Epidermal melanocyte (primary cell): ENCODE measurements around the gene SALL4.
"Not testable (repeated sequence)": the region's sequence is repeated elsewhere in the genome, so short reads cannot be mapped to it uniquely, and the experiment has no call there.

ENCODE experiments used
- DNase-seq: peaks from one replicate; pipeline ENCODE4 v3.0.0; 2011; ENCODE audit warnings: low spot score; ENCODE audit not compliant: insufficient read length

SALL4 gene

DNA sequence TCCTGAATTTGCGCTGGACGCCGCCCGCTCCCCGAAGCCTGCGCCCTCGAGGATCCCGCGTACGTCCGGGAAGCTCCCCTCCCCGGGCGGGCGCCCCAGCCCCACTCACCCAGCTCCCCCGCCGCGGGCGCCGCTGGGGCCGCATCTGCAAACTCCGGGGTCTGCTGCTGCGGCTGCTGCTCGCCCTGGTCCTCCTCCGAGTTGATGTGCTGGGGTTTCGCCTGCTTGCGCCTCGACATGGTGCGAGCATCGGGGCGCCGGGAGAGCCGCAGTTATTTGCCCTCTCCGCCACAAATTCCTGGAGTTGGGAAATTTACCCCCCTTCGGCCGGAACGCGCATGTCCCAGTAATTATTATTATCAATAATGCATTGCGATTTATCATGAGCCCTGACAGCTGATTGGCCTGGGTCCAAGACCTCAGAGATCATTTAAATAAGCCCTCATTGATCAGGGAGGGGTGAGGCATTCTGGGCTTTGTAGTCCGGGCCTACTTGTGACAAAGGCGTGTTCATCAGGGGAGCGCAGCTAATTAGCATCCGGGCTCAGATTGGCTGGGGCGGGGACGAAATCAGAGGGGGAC lies at the start of gene SALL4:
SALL4 (minus strand) TSS at position 352 of the 582 bp plus-strand sequence; CDS start at position 239, 113 bp downstream.
- peak; percentile 68 for DNase-seq

DNA sequence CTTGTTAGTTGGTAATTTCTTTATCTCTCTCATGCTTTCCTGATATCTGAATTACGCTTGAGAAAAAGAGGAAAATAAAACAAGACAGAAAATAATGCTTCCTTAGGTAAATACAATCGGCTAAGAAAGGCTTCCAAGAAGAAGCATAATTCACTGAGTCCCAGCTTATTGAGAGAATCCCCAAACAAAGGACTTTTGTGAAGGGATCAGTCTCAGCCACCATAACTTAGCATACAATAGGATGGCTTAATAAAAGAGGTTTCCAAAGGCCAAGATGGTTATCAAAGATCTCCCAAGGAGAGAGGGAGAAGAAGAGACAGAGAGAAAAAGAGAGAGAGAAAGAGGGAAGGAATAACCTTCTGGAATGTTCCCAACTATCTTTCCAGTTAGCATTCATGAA lies 46.0 kb upstream of the SALL4 start:
- no peak for DNase-seq

DNA sequence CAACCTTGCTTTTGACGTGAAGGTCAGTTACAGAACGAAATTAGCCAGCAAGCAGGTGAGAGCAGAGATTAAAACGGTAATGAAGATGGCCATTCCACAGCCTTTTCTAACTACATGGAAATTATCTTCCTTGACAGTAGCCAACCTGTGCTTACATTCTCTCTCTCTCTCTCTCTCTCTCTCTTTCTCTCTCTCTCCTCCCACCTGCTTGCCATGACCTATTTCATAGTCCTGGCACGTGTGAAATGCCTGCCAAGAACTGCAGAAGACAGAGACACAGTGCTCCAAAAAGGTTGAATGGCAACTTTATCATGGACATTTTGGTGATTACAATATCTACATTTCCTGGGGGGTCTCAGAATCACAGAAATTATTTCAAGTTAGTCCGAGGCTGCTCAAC lies 38.5 kb upstream of the SALL4 start:
- no peak for DNase-seq

DNA sequence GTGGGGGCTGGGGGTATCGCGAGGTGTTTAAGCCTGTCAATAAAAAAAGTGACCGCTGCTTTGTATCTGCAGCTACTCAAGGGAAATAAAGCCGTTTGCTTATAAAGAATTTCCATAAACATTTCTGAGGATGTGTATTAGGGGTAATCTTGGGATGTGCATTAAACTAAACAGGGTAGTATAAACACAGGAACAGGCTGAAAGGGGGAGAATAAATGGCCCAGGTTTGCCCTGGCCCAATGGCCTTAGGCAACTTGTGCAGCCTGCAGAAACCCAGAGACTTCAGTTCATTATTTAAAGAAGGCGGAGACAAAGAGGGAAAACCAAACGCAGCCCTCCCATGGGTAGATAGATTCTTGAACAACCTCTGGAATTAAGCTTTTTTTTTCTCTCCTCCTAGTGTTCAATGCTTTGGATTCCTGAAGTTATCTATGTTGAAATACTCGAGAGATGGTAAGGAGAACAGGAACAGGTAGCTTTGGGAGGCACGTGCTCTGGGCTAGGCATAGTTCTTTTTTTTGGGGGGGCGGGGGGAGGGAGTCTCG lies 35.6 kb upstream of the SALL4 start:
- no peak for DNase-seq

DNA sequence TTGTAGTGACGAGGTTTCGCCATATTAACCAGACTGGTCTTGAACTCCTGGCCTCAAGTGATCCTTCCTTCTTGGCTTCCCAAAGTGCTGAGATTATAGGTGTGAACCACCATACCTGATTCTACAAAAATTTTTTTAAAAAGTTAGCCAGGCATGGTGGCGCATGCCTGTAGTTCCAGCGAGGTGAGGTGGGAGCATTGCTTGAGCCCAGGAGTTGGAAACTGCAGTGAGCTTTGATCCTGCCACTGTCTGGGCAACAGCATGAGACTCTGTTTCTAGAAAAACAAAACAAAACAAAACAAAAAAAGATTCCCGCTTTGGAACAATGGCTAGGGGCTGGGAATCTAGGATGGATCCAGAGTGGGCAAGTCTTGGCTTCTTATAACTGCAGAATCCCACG lies 35.1 kb upstream of the SALL4 start:
- no peak for DNase-seq

DNA sequence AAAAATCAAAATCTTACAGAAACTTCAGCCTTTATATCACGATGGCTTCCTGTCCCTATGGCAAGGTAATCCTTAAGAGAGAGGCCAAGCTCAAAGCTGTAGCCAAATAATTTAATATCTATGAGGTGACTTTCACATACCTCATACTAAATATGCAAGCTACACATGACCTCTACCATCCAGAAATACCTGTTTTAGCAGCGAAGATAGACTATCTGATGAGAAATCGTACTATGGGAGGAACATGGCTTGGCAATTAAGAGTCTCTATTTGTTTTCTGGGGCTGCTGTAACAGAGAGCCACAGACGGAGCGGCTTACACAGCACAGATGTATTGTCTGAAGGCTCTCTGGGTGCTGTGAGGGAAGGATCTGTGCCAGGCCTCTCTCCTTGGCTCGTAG lies 31.0 kb upstream of the SALL4 start:
- no peak for DNase-seq

DNA sequence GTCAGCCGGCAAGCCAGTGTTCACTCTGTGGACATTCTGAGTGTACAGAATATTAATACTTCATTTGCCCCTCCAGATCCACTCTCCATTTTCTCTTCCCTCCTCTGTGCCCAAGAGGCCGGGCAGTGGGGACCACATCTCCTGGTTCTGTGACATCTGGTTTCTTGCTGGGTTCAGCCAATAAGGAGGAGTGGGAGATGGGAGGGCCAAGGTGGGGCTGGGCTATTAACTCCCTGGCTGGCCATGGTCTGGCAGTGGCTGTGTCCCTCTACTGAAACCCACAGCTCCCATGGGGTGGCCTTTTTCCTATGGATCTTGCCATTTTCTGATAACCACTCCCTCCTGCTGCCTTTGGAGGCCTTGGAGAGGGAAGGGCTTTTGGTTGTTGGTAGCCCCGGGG lies 30.0 kb upstream of the SALL4 start:
- no peak for DNase-seq

DNA sequence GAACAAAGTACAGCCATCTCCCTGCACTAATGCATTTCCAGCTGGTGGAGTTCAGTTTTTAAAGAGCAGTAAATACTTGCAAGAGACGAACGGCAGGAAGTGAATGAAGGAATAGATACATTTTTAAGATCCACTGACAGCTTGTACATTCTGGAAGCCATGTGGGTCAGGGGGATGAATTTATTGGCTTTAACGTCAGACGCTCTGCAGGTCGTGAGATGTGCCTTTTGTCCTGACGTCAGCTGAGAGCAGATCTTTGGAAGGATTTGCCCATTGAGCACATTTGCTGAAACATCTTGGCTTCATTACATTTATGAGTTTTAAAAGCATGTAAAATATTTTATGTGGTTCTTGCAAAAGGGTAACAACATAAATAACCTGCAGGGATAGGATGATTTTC lies 29.5 kb upstream of the SALL4 start:
- DNase-seq, result peak; percentile 58

DNA sequence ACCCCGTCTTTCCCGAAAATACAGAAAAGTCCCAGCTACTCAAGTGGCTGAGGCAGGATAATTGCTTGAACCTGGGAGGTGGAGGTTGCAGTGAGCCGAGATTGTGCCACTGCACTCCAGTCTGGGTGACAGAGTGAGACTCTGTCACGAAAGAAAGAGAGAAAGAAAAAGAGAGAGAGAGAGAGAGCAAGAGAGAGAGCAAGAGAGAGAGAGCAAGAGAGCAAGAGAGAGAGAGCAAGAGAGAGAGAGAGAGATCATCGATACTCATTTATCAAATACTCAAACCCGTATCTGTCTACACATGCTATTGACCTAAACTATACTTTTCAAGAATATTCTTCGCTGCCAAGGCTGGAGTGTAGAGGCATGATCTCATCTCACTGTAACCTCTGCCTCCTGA lies 28.2 kb upstream of the SALL4 start:
- no peak for DNase-seq

DNA sequence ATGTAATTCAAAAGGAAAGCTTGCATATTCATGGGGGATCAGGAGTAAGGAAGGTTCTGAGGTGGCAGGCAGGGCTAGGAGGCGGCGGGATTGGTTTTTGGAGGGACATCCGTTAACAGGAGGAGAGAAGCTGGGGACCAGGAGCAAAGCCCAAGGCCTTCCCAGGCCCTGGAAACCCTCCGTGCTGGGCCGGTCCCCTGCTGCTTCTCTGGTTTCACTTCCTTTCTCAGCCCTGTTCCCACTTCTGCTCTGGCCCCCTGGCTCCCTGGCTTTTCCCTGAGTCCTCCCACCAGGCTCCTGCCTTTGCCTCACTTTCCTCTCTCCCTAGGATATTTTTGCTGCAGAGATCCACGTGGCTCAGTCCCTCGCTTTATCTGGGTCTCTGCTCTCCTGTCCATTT lies 26.4 kb upstream of the SALL4 start:
- DNase-seq, result no peak

DNA sequence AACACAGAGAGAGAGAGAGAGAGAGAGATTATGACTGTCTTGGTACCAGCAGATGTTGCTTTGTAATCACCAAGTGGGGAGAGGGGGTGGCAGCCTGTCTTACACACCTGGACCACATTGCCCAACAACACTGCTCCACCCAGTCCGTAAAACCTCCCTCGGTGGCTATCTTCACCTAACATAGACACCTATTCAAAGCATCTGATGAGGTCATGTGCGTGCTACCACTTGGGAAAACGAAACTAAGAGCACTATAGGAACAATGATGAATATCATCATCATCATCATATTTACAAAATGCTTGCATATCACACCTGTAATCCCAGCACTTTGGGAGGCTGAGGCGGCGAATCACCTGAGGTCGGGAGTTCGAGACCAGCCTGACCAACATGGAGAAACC lies 24.1 kb upstream of the SALL4 start:
- DNase-seq, result no peak

DNA sequence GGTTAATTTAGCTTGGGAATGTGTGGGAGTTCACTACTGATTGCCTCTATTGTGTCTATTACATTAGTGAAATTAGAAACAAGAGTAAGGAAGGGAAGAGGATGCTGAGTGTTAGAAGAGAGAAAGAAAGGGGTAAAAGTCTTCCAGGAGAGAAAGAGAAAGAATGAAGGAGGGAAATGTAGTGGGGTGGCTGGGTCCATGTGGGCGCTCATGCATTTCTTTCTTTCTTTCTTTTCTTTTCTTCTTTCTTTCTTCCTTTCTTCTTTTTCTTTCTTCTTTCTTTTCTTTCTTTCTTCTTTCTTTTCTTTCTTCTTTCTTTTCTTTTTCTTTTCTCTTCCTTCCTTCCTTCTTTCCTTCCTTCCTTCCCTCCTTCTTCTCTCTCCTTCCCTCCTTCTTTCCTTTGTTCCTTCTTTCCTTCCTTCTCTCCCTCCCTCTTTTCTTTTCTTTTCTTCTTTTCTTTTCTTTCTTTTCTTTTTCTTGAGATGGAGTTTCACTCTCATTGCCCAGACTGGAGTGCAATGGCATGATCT lies 16.2 kb upstream of the SALL4 start:
- DNase-seq, result no peak

DNA sequence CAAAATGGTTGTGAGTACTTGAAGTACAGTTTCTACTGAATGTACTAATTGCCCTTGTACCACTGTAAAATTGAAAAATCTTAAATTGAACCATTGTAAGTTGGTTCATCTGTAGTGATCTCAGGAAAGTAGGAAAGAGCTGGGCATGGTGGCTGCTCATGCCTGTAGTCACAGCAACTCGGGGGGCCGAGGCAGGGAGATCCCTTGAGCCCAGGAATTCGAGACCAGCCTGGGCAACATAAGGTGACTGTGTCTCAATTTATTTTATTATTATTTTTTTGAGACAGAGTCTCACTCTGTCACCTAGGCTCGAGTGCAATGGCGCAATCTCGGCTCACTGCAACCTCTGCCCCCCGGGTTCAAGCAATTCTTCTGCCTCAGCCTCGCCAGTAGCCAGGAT lies 14.5 kb upstream of the SALL4 start:
- not testable (repeated sequence) for DNase-seq

DNA sequence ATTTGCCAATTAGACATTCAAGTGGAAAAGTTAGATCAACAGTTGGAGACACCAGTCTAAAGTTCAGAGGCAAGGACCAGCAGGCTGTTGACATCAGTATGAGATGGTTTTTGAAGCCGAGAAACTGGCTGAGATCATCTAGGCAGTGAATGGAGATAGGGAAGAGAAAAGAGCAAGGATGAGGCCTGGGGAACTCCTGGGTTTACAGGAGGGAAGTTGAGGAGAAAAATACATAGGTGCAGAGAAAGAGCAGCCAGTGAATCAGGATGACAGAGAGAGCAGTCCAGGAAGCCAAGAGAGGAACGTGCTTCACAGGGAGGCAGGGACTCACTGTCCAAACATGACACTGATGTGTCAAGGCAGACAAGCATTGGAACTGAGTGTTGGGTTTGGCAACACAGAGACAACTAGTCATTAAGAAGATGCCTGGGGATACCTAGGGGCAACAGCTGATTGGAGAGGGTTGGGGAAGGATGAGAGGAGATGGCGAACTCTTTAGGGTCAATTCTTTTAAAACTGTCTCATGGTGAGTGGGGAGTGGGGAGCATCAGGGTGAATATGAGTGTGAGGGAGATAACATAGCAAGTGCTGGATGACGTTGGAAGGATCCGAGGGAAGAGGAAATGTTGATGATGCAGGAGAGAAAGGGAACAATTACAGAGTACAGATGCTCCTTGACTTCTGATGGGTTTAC lies 13.2 kb upstream of the SALL4 start:
- no peak for DNase-seq

DNA sequence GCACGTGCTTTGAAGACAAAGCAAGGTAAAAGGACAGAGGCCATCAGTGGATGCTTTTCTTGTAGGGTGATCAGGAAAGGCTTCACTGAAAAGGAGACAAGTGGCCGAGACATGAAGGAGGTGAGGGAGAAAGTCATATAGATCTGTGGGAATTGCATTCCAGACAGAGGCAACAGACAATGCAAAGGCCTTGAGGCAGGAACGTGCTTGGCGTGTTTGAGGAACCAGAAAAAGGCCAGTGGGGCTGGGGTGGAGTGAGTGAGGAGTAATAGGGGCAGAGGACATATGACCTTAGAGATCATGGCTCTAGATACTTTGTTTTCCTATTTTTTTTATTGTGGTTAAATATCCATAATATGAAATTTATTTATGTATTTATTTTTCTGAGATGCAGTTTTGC lies 10.5 kb upstream of the SALL4 start:
- no peak for DNase-seq

DNA sequence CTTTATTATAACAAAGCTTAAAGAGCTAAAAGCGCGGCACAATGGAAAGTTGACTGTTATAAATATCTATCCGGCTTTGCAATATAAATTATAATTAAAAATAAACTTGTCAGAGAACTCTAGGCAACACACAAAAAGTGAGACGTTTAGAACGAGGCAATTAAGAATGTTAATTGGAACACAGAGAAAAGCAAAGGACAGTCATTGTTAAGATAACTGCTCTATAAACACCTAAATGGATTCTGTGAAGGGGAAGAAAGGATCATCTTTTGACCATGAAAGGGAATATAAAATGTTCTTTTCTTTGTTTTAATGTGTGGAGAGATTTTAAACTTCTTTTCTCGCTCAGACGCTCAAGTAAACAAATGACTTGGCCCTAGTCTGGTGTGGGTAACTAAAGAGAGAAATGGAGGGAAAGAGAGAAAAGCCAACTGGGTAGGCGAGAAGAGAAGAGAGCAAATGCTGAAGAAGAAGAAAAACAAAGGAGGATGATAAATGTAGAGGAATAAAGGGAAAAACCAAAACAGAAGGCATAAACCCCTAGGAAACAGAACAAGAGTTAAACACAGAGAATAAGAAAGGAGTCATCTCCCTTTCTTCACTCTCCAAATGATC lies 9.3 kb upstream of the SALL4 start:
- DNase-seq, result no peak

DNA sequence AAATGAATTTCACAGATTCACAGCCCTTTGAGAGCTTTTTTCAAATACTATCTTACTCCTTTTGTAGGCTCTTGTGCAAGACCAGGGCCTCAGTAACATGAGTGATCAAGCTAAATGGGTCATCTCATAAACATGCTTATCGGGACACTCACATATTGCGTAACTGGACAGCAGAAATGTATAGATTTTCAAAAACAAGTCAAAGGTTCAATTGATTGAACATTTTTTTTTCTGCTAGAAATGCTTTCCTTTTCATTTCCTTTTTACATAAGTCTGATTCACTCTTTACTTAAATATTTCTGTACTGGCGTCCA lies 8.7 kb upstream of the SALL4 start:
- DNase-seq, result no peak

DNA sequence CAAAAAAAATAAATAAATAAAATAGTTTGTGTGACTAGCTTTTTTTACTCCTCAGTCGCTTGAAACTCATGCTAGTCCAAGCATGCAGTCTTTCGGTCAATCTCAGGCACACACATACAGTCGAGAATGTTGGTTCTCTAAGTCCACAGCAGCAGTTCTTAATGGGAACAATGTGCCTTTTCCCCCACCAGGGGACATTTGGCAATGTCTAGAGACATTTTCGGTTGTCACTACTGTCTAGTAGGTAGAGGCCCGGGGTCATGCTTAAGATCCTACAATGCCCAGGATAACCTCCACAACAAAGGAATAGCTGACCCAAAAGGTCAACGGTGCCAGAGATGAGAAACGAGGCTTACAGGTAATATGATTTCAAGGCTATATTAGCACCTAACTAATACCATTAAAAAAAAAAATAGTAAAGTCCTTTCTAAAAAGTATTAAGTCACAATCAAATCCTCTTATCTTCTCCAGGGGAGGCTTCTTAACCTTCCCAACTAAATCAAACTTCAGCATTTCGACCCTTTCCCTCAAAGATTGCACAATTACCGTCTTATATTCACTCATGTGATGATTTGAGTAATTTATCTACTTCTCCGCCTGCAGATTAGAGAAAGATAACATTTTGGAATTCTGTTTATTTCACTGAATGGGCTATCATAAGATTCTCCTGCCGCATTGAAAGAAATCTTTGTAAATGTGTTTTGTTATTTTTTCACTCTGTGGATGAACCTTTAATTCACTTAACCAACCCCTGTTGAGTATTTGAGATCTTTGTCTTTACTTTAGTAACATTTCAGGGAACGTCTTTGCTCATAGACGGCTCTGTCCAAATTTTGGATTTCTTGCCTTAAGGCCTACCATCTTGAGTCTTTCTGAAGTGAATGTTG lies 8.1 kb upstream of the SALL4 start:
- no peak for DNase-seq

DNA sequence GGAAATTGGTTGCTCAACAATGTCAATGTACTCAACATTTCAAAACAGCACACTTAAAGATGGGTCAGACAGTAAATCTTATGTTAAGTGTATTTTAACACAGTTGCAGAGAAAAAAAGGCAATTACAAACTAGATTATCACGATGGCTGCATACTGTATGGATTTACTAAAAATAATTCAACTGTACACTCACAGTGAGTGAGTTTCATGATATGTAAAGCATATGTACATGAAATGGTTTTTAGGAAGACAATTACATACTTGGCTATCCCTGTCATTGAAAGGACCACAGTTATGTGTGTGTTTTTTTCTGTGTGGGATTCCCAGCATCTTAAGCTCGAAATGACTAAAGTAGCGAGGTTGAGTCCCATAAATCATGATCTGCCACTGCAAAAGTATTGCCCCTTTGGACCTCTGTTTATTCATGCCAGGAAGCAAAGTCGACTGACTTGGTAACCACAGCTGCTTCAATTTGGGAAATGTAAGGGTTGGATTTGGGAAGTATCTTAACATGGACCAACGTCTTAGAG lies 5.5 kb upstream of the SALL4 start:
- no peak for DNase-seq

DNA sequence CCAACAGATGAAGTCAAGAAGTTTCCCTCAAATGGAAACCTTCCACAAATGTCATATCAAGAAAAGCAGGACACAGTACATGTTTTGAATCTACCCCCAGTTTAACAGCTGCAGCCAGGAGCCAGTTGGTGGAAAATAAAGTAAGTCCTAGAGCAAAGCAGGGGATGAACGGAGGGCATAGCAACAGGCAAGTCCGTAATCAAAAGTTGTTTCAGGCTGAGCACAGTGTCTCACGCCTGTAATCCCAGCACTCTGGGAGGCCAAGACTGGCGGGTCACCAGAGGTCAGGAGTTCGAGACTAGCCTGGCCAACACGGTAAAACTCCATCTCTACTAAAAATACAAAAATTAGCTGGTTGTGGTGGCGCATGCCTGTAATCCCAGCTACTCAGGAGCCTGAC lies 2.4 kb upstream of the SALL4 start:
- DNase-seq, result no peak

DNA sequence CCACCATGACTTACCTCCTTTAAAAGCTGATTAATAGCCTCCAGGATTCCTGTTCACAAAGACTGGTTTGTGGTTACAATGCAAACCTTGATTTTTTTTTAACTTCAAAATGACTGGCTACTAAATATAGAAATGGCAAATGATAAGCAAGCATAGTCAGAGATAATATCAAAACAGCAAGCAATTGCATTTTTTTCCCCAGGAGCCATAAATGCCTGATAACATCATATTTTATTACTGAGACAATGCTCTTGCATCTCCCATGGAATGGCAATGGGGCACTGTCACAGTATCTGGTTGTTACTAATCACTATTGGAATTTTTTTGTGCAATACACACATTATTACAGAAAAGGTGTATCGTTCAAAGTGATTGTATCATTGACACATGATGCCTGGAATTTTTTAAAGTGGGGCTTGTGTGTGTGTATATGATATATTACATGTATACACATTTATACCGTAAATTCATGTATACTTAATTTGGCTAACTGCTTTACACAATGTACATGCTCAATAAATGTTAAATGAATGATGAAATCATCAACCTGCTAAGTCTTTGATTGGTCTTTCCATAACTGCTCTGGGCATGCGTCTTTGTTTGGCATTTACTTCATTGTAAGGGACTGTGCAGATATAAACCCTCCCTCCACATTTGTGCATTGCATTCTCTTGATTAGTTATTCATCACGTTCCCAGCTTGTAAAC lies 980 bp upstream of the SALL4 start:
- no peak for DNase-seq
